NB4 (cell line): ENCODE results near the gene DLG2.

Source experiments
- DNase-seq: peaks from one replicate; pipeline ENCODE4 v3.0.0; 2010; ENCODE audit warnings: low read depth
- H3K4me3 ChIP-seq: one replicate; pipeline ENCODE4 v1.5.1; 2011; ENCODE audit warnings: mild to moderate bottlenecking, low read depth, low read length, moderate library complexity
- MAX ChIP-seq: IDR thresholded peaks from 2 replicates; pipeline ENCODE4 v1.6.1; 2011; ENCODE audit warnings: low read depth, low read length
- MYC ChIP-seq: IDR thresholded peaks from 2 replicates; pipeline ENCODE4 v1.6.1; 2011; ENCODE audit warnings: low read depth, low read length
- POLR2A ChIP-seq: IDR thresholded peaks from 2 replicates; pipeline ENCODE4 v1.6.1; 2011; ENCODE audit warnings: mild to moderate bottlenecking; ENCODE audit not compliant: insufficient read length; ENCODE audit errors: extremely low read depth
- TF ChIP-seq, protein P1 (sequence below): IDR thresholded peaks from one replicate; pipeline ENCODE4 v1.5.1; 2012; ENCODE audit warnings: low read depth, low read length

DLG2 gene

DNA sequence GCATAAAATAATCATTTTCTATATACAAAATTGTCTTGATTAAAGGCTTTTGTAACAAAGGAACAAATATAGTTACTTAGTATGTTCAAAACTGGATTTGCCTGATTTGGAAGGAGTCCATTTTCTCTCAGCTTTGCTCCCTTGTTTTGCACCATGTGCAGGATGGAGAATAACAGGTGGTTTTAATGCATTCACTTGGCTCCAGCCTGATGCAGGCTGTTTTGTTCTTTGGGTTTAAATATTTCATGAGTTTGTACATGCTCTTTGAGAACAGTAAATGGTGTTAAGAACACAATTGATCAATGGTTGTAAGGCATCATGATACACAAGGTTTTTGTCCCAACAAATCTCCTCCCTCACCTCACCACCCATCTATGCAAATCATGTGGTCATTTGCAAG is 1454.1 kb downstream of the DLG2 start:
- TF ChIP-seq MYC (no peak), MAX (no peak), POLR2A (no peak)
- TF ChIP-seq, protein P1, sequence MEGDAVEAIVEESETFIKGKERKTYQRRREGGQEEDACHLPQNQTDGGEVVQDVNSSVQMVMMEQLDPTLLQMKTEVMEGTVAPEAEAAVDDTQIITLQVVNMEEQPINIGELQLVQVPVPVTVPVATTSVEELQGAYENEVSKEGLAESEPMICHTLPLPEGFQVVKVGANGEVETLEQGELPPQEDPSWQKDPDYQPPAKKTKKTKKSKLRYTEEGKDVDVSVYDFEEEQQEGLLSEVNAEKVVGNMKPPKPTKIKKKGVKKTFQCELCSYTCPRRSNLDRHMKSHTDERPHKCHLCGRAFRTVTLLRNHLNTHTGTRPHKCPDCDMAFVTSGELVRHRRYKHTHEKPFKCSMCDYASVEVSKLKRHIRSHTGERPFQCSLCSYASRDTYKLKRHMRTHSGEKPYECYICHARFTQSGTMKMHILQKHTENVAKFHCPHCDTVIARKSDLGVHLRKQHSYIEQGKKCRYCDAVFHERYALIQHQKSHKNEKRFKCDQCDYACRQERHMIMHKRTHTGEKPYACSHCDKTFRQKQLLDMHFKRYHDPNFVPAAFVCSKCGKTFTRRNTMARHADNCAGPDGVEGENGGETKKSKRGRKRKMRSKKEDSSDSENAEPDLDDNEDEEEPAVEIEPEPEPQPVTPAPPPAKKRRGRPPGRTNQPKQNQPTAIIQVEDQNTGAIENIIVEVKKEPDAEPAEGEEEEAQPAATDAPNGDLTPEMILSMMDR, result no peak
- DNase-seq, result no peak
- no peak overlapping the region for H3K4me3 ChIP-seq

- no peak overlapping the region for H3K4me3 ChIP-seq
- no peak for DNase-seq
- no peak for TF ChIP-seq MYC
- TF ChIP-seq, protein P1, result no peak
- TF ChIP-seq POLR2A, result no peak
- TF ChIP-seq MAX, result no peak
These were observed 1462.0 kb downstream of the DLG2 start for GRCh38 chr11:84165139-84165538.

DNA sequence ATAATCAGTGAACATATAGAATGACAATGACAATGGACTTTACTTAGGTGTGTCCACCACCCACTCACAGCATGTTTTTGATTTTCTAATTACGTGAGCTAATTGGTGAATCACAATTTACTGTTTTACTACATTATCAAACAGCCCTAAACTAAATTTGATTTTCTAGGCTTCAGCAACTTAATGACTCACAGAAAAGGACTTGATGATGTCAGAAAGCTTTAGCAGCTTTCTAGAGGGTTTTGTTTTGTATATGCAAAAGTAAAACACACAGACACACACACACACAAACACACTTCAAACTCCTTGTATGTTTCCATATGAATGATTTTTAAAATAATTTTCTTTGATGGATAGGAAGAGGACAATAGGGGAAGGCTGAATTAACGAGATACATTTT is 1462.4 kb downstream of the DLG2 start:
- no peak overlapping the region for H3K4me3 ChIP-seq
- no peak for DNase-seq
- TF ChIP-seq MYC (no peak), MAX (no peak), POLR2A (no peak)
- TF ChIP-seq, protein P1, result no peak

DNA sequence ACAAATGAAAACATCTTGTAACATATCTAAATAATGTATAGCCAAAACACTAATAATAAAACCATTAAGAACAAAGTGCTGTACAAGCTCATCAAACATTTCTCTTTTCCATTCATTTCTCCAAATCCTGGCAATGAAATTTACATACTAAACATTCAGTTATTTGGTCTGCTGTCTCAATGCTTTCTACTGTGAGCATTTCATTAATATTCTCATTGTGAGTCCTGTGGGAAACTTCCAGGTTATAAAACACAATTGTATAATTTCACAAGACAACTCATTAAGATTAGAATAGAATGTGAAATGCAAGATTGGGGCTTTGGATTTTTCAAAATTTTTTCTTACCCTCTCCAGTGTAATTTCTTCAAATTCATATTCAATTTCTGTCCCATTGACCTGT is 1464.0 kb downstream of the DLG2 start:
- no peak for DNase-seq
- H3K4me3 ChIP-seq, result no peak overlapping the region
- TF ChIP-seq POLR2A (no peak), MAX (no peak), MYC (no peak)
- TF ChIP-seq, protein P1, result no peak

DNA sequence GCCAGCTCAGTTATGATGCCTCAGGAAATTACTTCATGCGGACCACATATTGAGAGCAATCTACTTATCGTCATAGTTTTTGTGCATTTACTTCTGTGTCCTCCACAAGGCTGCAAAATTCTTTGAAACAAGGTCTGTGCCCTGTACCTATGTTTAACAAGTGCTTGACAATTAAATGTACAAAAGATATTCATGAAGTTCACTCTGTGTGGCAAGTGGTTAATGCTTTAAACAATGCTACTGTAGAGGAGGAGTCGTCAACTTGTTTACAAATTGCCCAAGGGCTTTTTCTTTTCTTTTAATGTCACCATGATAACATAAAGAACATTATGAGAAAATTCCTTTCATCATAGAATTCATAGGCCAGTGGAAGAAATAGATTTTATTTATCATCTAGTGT is 1469.5 kb downstream of the DLG2 start:
- DNase-seq, result no peak
- no peak overlapping the region for H3K4me3 ChIP-seq
- TF ChIP-seq MYC, result no peak
- TF ChIP-seq MAX, result no peak
- TF ChIP-seq, protein P1, result no peak
- no peak for TF ChIP-seq POLR2A

DNA sequence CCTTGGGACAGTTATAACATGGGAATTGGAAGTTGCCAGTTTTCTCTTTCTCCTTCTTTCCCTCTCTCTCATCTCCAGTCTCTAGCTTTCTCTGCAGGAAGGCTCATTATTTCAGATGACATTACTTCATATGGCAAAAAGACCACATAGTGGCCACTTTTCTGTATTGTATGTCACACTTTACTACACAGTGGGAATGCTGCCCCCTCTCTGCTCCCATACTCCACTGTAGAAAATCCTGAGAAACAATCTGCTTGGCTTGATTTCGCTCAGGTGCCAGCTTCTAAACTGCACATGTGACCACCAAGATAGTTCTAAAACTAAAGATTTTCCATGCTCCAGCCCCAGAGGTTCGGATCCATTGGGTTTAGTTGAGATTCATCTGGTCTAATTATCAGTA is 1480.3 kb downstream of the DLG2 start:
- TF ChIP-seq MAX (no peak), MYC (no peak), POLR2A (no peak)
- TF ChIP-seq, protein P1, result no peak
- DNase-seq, result no peak
- no peak overlapping the region for H3K4me3 ChIP-seq
